Measurements from ENCODE around the gene IRF4.

IRF4 gene

DNA sequence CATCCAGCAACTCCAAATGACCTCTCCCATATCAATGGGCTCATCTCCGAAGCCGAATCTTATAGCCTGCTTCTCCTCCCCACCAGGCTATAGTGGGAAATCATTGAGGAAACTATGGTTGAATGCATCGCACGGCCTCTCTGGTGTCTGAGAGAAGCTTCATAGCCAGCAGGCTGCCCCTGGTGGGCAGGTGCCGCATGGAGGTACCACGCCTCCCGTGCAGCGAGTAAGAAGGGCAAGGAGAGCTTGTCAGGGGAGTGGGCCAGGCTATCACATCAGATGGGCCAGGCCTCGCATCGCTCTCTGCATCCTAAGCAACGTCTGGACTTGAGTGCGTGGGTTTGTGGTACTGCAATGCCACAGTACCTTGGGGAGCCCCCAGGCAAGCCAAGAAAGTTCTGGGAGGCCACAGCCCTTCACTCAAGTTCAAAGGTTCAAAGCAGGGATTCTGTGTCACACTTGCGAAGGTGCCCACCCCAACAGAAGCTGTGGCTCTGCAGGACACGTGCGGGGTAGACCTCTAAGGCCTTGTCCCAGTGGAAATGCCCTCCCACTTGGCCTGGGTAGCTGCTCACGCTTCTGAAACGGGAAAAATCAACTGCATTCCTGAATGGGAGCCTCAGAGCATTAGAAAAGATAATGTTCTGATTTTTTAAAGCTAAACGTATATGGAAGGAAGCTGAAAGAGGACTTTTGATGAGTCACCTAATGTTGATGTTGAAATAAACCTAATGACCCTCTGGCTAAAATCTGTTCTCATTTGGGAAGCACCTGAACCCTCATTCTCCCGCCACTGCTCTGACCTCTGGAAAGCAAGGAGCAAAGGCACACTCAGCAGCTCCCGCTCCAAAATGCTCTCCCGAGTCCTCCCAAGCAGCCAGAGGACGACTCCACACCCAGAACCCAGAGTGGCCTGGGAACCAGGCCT is 8.4 kb upstream of the IRF4 start:
- no peak for DNase-seq

DNA sequence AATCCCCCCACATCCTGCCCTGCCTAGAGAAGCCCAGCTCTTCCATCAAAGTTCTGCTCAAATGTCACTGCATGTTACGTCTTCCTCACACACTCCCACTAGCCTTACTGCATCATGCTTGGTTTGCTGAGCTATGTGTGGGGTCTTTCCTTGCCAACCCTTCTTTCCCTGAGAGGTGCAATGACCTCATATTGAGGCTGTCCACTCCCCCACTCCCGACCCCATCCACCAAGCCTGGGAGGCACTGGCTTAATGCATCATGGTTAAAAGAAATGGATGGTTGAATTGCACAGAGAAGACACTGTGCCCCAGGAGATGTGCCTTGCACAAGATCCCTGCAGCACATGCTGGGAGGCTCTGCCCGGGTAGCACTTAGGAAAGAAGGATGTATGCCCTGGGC is 7.7 kb upstream of the IRF4 start:
- no peak for DNase-seq

DNA sequence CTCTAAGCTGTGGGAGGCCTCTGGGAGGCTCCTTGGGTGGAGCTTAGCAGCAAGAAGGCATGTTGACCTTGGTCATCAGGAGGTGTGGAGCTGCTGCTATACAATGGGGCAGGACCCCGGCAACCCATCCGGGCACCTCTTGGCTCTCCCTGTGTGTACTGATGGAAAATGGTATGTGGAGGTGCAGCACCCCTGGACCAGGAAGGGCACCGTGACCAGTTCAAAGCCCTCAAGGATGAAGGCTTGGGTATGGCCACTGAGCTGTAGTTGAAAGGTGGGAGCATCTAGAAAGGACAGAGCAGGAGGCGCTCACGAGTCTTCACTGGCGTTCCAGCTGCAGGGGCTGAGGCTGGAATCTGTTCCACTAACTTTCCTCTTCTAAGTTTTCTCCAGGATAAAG is 6.7 kb upstream of the IRF4 start:
- no peak for DNase-seq

DNA sequence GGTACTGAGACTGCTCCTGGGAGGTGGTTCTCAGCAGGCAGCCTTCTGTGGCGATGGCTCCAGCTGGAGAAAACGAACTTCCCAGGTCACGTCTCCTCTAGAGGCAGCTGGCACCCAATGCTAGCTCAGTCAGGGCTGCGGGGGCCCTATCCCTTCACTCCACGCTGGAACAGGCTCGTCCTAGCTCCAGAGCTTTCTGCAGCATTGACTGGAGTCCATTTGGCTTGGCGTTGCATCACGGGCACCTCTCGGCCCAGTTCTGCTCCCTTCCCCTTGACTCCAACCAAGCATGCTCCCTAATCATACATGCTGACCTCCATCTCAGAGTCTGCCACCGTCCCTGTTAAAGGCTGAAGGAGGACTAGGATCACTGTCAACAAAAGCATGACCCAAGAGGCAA is 5.9 kb upstream of the IRF4 start:
- no peak for DNase-seq

DNA sequence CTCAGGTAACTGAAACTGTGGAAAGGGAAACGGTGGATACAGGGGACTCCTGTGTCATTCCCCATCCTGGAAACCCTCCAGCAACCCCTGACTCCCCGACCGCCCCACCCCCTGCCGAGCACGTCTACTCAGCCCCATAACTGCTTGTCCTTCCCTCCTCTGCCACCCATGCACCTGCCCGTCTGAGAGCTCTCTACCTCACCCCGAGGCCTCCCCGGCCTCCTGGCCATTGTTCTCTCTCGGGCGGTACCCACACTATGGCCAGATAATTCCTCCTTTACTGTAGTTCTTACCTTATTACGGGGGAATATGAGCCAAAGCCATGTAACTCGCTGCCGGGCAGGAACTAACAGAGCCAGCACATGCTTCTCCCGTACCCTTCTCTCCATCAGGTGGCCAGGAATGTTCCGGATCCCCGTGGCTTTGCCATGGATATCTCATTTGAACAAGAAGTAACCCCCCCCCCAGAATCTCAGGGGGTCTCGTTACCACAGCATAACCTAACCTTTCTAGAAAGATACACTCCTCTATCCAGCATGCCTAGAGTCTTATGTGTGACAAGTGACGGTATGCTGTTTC is 4.8 kb upstream of the IRF4 start:
- no peak for DNase-seq

DNA sequence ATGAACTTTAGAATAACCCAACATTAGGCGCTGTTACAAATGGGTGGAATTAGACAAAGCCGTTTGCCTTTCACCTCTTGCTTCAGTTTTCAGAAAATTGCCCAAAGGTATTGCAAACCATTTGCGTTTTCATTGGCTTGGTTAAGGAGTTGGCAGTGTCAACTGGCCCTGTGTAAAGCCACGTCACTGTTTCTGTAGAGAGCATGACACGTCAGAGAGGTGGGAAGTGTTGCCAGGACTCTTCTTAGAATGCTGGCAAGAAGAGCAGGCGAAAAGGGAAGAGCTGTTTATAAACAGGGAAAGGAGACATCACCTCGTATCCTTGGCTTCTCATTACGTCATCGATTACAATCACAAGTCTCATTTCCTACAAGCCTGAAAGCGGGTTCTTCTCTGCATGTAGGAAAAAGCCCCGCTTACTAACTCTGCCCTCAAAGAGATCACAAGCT is 4.2 kb upstream of the IRF4 start:
- DNase-seq = peak; percentile 79

DNA sequence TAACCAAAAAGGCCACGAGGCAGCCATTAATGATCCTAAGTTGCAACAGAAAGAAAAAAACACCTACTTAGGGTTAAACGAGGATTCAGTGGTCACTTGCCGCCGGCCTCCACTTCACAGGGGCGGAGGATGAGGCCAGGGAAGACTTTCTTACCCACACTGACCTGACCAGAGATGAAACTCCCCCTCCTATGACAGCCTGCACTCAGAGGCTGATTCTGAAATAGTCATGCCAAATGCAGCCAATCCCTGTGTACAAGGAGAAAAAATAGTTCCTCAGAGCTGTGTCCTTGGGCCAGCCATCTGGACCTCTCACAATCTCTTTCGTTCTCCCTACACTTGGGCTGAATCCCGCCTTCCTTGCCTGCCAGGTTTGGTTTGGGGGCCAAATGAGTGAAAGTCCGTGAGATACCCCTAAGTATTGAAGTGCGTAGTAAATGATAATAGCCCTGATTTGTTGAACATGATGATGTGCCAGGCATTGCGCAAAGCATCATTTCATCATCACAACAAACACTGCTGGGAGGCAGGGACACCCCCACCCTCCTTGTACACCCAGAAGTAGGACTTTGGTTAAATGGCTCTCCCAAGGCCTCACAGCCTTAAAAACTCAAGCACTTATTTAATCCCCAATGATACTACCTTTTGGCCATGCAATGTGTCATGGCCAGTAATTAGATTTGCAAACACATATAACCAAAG is 3.2 kb upstream of the IRF4 start:
- peak; percentile 56 for DNase-seq

DNA sequence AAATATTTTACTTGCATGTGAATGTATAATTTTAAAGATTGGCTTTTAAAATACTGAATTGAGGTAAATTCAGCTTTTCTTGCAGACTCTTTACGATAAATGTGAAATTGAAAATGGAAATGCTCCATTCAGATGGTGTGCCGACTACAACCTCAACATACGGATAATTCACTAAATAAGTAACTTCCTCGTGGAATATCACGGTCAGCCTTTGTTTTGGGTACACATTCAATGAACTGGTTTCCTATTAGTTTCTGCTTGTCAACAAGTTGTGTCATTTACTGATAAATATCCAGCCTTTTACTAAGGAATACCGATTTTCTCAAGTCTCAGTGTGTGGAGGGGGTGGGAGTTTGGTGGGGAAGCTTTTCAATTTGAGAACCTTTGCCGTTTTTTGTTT is 2.4 kb upstream of the IRF4 start:
- no peak for DNase-seq

DNA sequence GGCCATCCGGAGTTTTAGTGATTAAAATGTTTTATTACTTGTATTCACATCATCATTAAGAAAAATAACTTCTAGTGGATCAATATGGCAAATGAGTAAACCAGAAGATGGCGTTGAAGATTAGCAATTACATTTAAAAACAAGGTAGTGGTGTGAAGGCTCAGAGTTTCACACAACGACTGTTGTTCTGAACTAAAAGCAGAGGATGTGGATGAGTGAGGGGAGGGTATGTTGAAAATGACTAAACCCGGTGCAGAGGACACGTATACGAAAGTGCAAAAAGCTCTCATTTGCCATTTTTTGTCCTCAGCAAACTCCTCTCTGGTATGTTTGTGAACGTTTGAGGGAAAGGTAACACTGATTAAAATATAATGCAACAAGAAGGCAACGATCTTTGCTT is 1.9 kb upstream of the IRF4 start:
- no peak for DNase-seq

DNA sequence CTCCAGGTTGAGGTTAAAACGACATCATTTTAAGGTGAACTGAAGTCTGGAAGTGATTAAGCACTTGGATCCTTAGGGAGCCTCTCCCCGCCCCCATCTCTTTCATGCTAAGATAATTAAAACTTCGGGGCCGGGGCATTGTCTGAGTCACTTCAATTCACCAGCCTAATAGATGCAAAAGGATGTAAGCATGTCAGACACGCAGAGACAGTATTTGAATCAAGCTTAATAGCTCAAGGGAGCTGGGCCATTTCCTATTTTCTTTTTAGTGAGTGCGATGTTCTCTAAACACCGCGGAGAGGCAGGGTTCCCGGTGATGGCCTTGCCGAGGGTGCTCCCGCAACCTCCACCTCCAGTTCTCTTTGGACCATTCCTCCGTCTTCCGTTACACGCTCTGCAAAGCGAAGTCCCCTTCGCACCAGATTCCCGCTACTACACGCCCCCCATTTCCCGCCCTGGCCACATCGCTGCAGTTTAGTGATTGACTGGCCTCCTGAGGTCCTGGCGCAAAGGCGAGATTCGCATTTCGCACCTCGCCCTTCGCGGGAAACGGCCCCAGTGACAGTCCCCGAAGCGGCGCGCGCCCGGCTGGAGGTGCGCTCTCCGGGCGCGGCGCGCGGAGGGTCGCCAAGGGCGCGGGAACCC is 516 bp upstream of the IRF4 start:
- peak; percentile 32 for DNase-seq

DNA sequence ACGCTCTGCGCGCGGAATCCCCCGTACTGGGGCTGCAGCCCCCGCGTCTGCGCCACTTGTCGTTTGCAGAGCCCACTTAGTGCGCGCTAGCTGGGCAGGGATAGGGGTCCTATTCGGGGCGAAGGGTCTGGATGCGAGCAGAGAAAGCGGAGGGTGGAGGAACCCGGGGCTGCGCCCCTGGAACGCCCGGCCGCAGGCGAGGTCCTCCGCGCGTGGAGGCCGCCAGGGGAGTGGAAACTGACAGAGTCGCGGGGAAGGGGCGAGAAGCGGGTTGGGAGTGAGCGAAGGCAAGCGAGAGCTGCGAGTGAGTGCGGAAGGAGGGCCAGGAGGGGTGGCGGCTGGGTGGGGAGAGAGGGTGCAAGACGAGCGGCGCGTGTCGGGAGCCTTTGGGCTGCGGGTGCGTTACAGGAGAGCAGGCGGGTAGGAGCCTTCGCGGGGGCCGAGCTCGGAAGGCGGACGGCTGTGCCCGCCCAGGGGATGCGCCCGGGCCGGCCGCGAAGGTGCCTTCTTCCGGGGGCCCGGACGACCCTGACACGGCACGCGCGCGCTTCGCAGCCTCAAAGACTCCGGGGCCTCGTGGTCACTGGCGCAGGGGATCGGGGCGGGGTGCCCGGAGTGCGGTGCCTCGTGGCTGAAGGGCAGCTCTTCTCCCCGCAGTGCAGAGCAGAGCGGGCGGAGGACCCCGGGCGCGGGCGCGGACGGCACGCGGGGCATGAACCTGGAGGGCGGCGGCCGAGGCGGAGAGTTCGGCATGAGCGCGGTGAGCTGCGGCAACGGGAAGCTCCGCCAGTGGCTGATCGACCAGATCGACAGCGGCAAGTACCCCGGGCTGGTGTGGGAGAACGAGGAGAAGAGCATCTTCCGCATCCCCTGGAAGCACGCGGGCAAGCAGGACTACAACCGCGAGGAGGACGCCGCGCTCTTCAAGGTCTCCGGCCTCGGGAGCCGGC is 1.2 kb downstream of the IRF4 start:
- peak; percentile 39 for DNase-seq

DNA sequence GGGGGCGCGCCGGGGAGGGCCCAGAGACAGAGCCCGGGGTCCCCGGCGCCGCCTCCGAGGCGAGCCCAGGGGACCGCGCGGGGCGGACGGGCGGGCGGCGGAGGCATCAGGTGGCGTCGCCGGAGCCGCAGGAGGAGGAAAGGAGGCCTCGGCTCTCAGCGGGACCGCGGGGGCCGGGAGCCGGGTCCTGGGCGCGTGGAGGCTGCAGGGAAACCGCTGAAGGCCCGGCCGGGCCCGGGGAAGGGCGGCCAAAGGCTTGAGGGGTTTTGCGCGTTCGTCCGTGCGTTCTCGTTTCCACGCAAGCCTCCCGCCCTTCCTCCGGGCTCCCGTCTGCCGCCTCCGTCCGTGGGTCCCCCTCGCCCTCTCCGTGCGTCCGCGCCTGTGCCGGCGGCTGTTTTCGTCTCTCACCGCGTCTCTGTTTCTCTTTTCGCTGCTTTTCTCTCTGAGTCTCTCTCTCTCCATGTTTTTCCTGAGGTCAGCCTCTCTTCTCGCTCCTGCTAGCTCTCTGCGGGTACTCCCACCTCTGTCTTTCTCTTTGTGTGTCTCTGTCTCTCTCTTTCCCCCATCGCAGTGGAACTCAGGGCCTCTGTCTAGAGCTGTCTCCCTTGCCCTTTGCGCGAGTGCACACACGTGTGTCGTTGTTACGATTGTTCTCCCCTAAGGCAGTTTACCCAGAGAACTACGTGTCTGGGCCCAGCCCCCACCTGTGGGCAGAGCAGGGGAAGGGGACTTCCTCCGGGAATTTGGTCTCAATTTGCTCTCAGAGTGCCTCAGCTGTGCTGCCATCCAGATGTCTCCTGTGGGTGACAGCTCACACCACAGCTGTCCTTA is 2.1 kb downstream of the IRF4 start:
- no peak for DNase-seq

DNA sequence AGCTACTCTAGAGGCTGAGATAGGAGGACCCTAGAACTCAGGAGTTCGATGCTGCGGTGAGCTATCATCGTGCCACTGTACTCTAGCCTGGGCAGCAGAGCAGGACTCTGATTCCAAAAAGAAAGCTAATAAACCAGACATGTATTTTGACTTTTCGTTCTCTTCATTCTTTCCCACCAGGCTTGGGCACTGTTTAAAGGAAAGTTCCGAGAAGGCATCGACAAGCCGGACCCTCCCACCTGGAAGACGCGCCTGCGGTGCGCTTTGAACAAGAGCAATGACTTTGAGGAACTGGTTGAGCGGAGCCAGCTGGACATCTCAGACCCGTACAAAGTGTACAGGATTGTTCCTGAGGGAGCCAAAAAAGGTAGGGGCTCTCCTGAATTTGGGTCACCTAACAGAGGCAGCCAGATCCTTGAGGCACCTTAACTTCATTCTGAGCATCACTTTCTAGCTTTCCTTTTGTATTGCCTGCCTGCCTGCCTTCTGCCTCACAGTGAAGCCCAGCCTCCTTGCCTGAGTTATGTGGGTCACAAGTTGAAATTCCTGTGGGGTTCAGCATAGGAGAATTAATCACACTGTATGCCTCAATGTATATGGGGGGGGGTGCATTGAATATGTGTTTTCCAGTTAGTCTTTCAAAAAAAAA is 3.2 kb downstream of the IRF4 start:
- no peak for DNase-seq

DNA sequence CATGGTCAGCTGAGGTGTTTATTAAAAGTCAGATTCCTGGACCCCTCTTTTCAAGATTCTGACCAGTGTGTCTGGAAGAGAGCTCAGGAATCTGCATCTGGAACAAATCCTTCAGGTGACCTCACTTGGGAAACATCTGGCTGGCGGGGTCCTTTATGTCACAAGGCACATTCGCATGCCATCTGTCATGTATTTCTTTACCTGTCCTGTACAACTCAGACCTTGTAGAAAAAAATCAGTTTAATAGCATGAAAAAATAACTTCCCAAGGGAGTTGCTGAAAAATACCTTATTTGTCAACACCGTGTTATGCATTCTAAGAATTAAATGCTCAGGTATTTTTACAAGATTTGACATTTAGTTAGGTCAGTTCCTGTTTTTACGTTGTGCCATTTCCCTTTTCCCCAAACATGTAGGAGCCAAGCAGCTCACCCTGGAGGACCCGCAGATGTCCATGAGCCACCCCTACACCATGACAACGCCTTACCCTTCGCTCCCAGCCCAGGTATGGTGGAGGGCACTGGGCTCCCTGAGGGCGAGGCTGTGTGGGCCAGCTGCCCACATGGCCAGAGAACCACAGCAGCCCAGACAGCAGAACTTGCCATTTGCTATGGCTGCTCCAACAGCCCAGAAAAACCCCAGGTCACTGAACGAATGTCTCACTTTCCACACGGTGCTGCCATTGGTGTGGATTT is 4.0 kb downstream of the IRF4 start:
- DNase-seq = peak; percentile 19

DNA sequence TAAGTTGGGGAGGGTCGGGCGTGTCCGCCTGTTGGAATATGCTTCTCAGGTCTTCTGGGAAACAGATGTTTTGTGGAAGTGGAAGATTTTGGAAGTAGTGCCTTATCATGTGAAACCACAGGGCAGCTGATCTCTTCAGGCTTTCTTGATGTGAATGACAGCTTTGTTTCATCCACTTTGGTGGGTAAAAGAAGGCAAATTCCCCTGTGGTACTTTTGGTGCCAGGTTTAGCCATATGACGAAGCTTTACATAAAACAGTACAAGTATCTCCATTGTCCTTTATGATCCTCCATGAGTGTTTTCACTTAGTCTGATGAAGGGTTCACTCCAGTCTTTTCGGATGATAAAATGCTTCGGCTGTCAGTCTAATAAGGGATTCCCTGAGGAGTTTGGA is 4.6 kb downstream of the IRF4 start:
- no peak for DNase-seq

DNA sequence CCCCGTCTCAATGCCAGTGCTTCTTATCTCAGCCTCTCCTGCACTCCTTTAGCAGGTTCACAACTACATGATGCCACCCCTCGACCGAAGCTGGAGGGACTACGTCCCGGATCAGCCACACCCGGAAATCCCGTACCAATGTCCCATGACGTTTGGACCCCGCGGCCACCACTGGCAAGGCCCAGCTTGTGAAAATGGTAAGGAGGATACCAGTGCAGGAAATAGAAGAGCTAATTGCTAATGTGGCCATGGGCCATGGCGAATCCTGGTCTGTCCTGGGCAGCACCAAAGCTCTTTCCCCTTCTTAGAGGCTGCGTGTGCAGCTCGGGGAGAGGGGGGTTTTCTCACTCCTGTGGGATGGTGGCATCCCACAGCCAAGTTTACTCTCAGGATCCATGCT is 5.5 kb downstream of the IRF4 start:
- DNase-seq = no peak

DNA sequence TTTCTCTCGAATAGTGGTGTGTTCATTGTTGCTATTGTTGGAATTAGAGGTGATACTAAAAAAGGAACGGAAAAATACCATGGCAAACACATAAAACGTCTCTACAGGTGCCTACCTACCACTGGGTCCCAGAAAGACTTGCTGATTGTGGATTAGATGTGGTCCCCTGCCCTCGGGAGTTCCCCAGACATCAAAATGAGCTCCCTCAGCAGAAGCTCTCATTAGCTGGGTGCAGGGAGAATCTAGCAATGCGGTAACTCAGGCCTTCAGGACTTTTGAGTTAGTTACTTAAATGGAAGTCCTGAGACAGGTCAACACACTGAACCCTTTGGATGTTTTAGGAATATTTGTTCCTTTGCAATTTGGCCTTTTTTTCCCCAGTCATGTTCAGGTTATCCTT is 6.1 kb downstream of the IRF4 start:
- DNase-seq = no peak

DNA sequence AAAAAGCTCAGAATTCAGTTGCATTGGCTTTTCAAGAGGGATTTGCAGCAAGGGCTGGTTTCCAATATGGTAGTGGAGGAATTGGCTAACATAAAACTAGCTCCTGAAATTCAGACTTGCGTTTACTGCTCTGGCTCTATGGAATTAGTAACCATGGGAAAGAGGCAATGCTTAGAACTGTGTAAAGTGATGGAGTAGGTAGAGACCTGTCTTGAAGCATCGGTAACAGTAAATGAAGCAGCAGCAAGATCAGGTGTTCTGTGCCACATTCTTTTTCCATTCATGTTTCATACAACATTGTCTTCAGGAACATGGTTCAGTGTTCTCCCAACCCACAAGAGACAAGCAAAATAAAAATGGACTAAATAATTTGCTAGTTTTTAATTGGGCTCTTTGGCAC is 6.5 kb downstream of the IRF4 start:
- no peak for DNase-seq

DNA sequence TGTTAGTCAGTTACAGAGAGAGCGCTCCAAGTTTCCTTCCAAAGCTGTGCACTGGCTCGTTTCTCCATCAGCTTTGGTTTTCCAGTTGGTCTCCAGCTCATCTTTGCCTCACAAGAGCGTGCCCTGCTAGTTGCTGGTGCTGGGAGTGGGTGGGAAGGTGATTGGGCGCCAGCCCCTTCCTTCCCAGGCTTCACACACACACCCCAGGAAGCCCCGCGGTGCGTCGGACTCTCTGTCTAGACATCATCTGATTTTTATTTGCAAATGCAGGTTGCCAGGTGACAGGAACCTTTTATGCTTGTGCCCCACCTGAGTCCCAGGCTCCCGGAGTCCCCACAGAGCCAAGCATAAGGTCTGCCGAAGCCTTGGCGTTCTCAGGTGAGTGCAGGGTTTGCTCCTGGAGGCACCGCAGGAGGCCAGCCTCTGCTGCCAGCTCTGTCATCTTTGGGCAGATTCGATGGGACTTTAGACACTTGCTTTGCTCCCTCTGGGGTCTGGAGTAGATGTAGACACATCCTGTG is 7.1 kb downstream of the IRF4 start:
- no peak for DNase-seq

All from inflammatory macrophage treated with lipopolysaccharide for 4 hours (primary cell).